ENCODE results near the gene DCAF6.
"Not testable (repeated sequence)": the region's sequence is repeated elsewhere in the genome, so short reads cannot be mapped to it uniquely, and the experiment has no call there.

DCAF6 gene, protein sequence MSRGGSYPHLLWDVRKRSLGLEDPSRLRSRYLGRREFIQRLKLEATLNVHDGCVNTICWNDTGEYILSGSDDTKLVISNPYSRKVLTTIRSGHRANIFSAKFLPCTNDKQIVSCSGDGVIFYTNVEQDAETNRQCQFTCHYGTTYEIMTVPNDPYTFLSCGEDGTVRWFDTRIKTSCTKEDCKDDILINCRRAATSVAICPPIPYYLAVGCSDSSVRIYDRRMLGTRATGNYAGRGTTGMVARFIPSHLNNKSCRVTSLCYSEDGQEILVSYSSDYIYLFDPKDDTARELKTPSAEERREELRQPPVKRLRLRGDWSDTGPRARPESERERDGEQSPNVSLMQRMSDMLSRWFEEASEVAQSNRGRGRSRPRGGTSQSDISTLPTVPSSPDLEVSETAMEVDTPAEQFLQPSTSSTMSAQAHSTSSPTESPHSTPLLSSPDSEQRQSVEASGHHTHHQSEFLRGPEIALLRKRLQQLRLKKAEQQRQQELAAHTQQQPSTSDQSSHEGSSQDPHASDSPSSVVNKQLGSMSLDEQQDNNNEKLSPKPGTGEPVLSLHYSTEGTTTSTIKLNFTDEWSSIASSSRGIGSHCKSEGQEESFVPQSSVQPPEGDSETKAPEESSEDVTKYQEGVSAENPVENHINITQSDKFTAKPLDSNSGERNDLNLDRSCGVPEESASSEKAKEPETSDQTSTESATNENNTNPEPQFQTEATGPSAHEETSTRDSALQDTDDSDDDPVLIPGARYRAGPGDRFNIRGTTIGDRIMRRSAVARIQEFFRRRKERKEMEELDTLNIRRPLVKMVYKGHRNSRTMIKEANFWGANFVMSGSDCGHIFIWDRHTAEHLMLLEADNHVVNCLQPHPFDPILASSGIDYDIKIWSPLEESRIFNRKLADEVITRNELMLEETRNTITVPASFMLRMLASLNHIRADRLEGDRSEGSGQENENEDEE

DNA sequence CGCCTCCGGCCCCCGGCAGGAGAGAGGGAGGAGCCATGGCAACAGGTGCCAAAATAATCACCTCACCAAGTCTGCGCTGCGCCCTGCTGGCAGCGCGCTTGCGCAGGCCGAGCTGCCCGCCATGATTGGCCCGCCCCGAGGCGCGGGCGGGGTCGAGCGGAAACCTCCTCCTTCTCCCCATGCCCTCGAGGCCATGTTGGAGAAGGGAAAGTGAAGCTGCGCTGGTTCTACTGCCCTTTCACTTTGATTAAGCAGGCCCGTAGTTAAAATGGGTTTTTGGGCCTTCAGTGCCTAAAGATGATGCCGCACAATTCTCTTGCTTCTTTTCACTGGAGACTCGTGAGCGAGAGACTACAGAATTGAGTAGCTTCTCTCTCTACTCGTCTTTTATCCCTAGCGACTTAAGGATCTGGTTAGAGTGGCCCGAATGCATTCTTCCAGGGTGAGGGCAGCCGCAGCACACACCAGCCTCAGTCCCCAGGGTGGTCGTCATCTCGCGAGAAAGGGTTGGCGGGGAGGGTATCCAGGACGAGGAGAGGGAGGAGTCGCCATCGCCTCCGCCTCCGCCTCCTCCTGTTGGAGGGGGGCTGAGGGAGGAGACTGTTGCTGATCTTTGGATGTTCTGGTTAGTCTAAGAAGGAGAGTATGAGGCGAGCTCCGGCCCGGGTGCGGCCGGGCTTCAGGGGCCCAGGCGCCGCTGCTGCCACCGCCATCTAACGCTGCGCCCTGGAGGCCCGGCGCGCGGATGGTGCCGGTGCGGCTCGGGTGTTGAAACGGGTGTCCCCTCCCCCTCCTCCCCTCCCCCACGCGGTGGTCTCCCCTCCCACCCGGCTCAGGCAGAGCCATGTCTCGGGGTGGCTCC, at the start of gene DCAF6:
Gene DCAF6 (plus strand): TSS at position 616 of the 862 bp plus-strand sequence. CDS start 229 bp downstream, at position 845.
- peak; percentile 97 for DNase-seq

DNA sequence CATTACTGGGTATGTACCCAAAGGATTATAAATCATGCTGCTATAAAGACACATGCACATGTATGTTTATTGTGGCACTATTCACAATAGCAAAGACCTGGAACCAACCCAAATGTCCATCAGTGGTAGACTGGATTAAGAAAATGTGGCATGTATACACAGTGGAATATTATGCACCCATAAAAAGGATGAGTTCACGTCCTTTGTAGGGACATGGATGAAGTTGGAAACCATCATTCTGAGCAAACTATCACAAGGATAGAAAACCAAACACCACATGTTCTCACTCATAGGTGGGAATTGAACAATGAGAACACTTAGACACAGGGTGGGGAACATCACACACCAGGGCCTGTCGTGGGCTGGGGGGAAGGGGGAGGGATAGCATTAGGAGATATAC, 49.3 kb upstream of the DCAF6 start:
- DNase-seq = not testable (repeated sequence)

DNA sequence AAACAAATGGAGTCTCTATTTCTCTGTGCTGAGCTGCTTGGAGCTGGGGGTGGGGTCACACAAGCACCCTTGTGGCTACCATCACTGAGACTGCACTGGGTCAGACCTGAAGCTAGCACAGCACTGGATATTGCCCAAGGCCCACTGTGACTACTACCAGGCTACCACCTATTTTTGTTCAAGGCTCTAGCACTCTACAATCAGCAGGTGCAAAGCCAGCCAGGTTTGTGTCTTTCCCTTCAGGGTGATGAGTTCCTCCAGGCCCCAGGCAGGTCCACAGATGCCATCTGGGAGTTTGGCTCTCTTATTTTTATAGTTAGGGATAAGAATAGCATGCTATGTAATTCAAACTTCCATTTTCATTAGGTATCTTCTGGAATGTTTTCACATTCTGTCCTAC, 46.1 kb upstream of the DCAF6 start:
- DNase-seq = no peak

DNA sequence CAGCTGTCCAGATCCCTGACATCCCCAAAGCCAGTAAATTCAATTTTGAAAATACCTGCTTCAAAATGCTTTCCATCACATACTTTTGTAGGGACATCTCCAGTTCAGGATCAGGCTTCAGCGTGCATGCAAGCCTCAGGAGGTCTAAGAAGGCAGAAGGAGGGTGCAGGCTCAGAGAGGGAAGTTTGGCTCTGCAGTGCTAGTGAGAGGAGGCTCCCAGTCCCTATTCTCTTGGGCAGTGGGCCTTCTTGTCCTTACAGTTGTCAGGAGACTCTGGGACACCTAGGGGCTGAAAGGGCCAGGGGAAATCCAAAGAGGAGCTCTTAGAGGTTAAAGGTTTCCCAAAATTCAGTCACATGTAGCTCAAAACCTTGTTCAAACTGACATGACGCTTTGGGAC, 42.7 kb upstream of the DCAF6 start:
- no peak for DNase-seq

DNA sequence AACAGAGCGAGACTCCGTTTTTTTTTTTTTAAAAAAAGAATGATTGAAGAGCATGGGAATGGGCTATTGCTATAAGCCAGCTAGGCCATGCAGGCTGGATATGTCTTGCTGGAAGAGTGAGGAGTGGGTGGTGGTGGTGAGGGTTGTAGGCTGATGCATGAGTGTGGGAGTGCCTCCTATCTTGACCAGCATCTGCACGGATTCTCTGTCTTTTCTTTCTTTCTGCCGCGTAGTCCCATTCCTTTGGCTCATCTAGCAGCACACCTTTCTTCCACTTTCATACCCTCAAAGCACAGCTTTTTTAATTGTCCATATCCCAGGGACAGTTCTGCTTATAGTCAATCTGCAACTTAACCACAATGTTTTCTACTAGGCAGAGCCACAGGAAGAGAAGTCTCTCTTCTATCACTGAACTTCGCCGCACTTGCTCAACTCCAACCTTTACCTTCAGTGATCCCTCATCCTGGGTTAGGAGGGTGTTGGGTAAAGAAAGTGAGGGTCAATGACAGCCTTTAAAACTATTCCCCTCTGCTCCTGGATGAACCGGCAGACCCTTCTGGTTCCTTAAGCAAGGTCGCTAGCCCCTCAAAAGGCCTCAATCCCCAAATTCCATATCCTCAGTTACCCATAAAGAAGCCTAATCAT, 37.8 kb upstream of the DCAF6 start:
- DNase-seq = no peak

DNA sequence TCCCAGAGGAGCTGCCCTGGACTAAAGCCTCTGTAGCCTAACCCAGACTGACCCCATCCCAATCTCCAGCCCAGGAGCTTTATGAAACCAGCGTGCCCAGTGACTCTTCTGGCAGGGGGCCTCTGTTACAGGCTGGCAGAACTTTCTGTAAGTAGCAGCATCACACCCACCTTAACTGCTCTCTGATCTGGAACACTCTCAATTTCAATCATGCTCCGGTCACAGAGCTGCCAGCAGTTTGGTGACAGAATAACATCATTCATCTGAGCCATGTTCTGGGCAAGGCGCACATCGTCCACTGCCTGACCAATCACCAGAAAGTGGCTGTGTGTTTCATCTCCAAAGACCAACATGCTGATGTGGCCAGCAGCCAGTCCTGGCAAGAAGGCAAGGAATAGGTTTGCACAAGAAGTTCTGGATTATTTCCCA, 37.2 kb upstream of the DCAF6 start:
- no peak for DNase-seq

DNA sequence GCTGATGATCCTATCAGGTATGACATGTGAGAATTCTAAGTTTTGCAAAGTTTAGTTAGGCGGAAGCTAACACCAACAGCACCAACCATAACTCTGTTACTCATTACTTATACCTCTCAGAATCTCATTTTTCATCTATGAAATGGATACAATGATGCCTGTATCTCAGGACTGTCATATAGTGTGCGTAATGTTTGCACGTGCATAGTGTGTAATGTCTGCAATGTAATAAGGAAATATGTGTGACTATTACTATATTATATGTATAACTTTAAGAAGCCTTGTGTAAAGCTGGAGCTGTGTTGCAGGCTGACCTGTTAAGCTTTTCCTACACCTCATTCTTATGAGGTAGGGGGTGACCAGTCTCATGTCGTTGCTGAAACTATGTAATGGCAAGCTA, 35.6 kb upstream of the DCAF6 start:
- DNase-seq = no peak

DNA sequence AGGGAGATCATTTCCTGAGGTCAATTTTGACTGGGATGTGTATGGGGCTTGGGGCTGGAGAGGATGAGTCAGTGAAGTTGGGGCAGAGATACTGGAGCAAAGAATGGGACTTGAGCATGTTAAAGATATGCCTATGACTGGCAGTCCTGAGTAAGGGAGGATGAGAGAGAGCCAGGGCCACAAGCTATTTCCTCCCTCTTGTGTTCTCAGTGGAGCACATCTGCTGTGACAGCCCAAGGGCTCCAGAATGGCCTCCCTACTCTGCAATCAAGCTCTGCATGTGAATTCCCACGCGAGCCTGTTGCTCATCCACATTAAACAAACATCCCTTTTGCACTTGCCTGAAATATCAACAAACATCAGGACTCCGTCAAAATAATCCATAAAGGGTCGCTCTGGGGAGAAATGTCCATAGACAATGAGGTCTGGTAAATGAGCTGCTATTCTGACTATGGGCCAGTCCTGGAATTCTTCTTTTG, 31.8 kb upstream of the DCAF6 start:
- DNase-seq = no peak

DNA sequence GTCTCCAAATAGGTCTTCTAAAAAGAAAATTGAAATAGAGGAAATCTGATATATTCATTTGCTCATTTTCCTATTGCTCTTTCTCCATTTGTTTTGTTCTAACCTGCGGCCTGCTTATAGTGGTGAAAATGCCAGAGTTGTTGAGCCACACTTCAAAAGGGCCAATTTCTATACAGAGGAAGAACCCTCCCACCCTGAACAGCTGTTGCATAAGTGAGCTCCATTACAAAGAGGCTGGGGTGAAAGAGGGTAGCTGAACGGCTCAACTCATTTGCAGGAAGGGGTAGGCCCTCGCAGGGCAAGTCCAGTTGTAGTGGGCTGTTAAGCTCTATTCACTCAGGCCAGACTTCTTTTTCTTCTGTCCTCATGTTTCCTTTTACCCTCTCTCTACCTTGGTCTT, 31.3 kb upstream of the DCAF6 start:
- DNase-seq = no peak

DNA sequence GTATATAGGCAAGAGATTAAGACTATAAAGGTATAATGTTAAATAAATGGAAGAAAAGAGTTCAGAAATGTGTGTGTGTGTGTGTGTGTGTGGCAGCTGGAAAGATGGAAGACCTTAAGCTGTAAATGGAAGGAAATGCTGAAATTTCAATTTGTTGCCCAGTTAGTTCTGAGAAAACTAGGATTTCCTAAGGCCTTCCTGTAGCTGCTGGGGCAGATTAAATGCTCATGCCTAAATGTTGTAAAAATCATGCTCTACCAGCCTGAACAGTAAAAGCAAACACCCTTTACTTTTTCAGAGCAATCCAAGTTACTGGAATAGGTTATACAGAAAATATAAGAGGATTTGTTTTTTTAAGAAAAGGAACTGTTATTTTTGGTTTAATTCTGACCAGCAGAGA, 30.8 kb upstream of the DCAF6 start:
- no peak for DNase-seq

DNA sequence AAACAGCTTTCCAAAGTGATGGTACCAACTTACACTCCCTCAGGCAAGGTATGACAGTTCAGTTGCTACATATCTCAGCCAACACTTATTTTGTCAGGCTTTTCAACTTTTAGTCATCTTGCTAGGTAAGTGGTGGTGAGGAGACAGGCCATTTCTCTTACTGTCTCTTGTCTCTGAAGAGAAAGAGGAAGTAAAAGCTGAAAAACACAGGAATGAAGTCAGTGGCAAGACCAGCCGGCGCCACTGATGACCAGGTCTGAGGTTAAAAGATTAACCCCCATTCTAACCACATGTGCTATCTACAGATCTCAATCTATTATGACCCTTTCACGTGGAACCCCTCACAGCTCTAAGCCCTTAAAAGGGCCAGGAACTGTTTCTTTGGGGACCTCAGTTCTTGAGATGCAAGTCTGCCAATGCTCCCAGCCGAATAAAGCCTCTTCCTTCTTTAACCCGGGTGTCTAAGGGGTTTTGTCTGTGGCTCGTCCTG, 26.7 kb upstream of the DCAF6 start:
- no peak for DNase-seq

DNA sequence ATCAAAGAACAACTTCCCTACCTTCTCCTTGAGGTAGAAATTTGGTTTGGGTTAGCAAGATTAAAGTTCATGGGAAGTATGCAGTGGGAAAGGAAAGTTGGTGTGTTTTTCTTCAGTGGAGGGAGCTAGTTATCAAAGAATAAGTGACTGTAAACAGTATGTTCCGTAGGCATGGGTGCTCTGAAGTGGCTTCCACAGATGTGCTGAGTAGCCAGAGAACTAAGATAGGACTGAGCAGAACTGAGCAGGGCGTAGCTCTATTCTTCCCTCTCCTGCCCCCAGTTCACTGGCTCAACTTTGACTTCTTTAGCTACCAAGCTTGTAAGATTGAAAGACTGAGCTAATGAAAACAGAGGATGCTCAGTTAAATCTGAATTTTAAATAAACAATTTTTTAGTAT, 26.0 kb upstream of the DCAF6 start:
- DNase-seq = no peak

DNA sequence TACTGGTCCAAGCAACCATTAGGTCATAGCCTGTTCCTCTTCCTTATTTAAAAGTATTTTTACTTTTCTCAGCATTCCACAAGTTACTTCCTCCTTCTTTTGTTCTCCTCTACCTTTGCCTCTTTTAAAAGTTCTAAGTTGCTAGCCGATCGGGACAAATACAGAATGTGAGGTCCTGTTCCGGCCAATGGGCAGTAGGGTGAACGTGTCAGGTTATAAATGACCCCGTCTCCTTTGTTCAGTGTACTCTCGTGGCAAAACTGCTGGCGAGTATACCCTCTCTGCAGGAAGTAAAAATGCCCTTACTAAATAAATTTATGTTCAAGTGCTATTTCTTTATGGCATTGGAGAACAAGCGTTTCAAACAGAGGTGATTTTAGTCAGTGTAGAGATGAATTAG, 25.1 kb upstream of the DCAF6 start:
- no peak for DNase-seq

DNA sequence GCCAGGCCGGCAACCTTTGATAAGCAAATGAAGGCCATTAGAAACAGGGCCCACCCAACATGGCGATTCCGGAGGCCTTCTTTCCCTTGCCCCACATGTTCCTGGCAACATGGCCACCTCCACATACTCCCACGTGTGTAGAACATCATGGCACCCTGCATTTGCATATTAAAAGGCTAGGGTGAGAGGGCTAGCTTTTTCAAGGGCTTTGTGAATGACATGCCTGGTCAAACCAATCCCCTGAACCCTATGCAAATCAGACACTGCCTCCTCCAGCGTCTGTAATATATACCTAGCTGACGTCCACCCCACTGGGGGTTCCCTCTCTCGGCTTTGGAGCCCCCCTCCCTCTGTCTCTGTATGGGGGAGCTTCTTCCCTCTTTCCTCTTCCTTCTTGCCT, 24.2 kb upstream of the DCAF6 start:
- no peak for DNase-seq

DNA sequence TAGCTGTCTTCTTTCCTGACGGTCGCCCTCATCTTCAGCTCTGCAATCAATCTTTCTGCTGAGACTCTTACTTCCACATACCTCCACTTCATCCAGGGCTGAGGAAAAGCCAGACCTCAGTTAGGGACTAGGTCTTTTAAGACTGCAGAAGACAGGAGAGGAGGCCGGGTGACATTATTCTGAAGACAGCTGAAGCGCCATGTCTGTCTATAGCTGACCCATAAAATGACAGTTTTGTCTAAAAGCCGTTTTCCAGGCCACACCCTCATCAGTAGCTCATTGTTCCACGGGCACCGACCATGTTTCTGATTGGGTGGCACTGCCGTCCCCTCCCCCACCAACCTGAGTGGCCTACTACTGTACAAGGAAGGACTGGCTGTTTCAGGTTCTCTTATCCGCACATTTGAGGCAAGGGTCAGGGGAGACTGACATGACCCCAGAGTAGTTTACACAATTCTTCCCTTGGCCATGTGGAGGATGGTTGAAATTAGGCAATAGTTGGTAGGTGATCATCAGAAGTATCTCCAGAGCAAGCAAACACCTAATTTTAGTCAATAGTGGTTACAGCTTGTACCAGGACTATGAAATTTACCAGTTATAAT, 22.5 kb upstream of the DCAF6 start, which contains the start of gene ADCY10:
Gene ADCY10 (minus strand): TSS at position 240 of the 602 bp plus-strand sequence. CDS start 8,994 bp downstream, outside the sequence.
- DNase-seq = no peak

DNA sequence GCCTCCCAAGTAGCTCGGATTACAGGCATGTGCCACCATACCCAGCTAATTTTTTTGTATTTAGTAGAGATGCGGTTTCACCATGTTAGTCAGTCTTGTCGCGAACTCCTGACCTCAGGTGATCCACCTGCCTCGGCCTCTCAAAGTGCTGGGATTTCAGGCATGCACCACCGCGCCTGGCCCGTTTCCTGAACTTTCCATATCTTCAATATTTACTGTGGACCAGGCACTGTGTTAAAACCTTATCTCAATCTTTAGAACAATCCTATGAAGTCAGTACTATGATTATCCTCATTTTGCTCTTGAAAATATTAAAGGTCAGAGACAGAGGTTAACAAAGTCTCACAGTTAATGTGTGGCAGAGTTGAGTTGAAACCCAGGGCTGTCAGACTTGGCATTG, 20.9 kb upstream of the DCAF6 start:
- no peak for DNase-seq

DNA sequence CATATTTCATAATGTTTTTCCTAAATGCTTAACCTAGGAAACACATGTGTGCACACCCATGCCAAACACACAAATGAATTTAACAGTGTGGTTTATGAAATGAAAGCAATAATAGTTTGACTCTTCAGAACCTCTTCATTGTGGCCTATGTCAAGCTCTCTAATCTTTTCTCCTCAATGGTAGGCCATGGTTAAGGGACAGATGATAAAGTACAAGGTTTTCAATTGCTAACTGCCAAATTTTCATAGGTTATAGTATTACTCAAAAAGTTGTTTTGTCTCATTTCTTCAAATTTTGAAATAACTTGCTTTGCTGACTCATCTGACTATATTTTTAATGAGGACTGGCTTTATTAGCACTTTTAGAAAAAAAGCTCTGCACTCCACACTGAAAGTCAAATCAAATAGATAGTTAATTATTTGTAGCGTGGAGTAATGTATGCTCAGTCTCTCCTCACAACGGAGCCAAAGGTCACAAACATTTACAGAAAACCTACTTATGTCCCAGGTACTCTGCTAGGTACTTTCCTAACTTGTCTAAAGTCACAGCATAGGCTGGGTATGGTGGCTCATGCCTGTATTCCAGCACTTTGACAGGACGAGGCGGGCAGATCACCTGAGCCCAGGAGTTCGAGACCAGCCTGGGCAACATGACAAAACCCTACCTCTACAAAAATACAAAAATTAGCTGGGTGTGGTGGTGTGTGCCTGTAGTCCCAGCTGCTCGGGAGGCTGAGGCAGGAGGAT, 19.5 kb upstream of the DCAF6 start:
- DNase-seq = no peak

DNA sequence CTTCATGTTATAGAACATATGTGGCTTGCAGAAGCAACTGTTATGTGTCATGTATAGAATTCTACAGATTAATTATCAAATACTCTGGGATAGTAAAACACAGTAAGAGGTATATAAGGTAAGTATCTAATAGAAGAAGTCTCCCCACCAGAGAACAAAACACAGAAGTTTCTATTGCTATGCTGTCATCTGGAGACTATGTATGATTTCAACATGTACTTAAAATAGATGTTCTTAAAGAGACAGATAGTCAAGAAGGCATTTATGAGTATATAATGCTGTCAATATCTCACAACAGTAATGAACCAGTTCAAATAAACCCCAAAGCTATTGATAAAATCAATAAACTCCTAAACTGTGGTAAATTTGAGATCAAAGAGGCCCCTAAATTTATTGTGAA, 14.5 kb upstream of the DCAF6 start:
- DNase-seq = no peak

DNA sequence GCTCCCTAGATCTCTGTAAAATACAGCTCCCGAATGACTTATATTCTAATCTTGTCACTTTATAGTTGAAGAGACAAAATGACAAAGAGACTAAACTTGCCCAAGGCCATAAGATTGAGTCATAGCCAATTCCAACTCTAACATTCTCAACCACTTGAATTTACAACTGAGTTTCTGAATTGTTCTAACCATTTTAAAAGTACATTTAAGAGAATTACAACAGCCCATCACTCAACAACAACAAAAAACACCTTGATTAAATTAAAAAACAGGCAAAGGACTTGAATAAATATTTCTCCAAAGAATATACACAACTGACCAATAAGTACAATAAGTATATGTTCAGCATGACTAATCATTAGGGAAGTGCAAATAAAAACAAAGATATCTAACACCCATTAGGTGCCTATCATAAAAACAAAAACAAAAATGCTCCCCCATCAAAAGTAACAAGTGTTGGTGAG, 13.8 kb upstream of the DCAF6 start:
- DNase-seq = no peak

DNA sequence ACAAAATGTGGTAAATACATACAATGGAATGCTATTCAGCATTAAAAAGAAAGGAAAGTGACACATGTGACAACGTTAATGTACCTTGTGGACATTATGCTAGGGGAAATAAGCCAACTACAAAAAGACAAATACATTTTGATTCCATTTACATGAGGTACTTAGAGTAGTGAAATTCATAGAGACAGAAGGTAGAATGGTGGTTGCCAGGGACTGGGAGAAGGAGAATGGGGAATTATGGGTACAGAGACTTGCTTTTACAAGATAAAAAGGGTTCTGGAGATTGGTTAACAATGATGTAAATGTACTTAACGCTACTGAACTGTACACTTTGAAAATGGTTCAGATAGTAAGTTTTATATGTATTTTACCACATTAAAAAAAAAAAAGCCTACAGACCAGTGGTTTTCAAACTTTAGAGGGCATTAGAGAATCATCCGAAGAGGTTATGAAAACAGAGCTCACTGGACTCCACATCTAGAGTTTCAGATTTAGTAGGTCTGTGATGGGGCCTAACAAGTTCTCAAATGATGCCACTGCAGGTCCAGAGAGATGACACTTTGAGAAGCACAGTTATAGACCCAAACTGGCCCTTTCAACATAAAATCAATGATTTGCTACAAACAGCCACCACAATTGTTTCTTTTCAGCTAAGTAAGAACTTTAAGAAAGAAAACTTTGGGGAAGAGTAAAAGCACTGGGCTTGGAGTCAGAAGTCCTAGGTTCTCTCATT, 13.0 kb upstream of the DCAF6 start:
- DNase-seq = no peak

Data from CD4-positive, alpha-beta T cell treated with Interleukin-6 for 4 hours (primary cell).